Nephron (organoid): ENCODE data around the gene ULK1.
"Not testable (repeated sequence)": the region's sequence is repeated elsewhere in the genome, so short reads cannot be mapped to it uniquely, and the experiment has no call there.

Experiments used
- H3K27ac Mint-ChIP-seq, 3 experiments: 2 replicates each; pipeline ENCODE4 v1.8.0; 2020; ENCODE audit warnings: mixed read lengths in 3 of 3, mild to moderate bottlenecking in 2 of 3, moderate library complexity in 1 of 3
- H3K27me3 Mint-ChIP-seq: 2 replicates; pipeline ENCODE4 v1.8.0; 2021; ENCODE audit warnings: low read depth, mild to moderate bottlenecking, moderate library complexity, mixed read lengths
- H3K36me3 Mint-ChIP-seq: 2 replicates; pipeline ENCODE4 v1.8.0; 2020; ENCODE audit warnings: low read depth, mixed read lengths
- H3K4me1 Mint-ChIP-seq: 2 replicates; pipeline ENCODE4 v1.8.0; 2020; ENCODE audit warnings: mixed read lengths
- H3K4me3 Mint-ChIP-seq, 3 experiments: 2 replicates each; pipeline ENCODE4 v1.8.0; 2020; ENCODE audit warnings: mild to moderate bottlenecking in 3 of 3, mixed read lengths in 3 of 3, moderate library complexity in 2 of 3
- H3K9me3 Mint-ChIP-seq: 2 replicates; pipeline ENCODE4 v1.8.0; 2020; ENCODE audit warnings: mixed read lengths
- CTCF ChIP-seq, 3 experiments: fragments of 200-600 bp; sonication (generic); IDR thresholded peaks; one replicate each; pipeline ENCODE4 v1.5.0; 2021; ENCODE audit warnings: antibody characterized with exemption in 3 of 3; ENCODE audit not compliant: unreplicated experiment in 3 of 3

Gene ULK1

GRCh38 chr12:131949431-131950181, 55.2 kb downstream of the ULK1 start, which contains the start of gene EP400:
Gene EP400 (plus strand): TSS chr12:131949942. CDS start chr12:131960620, 10,678 bp downstream.
- peaks cover 4% of the 10 kb centered on the region for H3K36me3 Mint-ChIP-seq
- peak within 1 kb of the TSS; percentile 93 to 94 (median 94) for H3K4me3 Mint-ChIP-seq
- H3K27ac Mint-ChIP-seq: peak within 1 kb of the TSS; percentile 13 to 79 (median 77)
- H3K9me3 Mint-ChIP-seq: no peaks in the 10 kb centered on the region
- H3K27me3 Mint-ChIP-seq: no peaks in the 10 kb centered on the region
- TF ChIP-seq CTCF (IDR thresholded peaks at IDR 0.05; ENCODE audit: unreplicated experiment in 3 of 3): peak; percentile 38 to 64 (median 38)
- H3K4me1 Mint-ChIP-seq: peaks cover 11% of the 10 kb centered on the region

DNA sequence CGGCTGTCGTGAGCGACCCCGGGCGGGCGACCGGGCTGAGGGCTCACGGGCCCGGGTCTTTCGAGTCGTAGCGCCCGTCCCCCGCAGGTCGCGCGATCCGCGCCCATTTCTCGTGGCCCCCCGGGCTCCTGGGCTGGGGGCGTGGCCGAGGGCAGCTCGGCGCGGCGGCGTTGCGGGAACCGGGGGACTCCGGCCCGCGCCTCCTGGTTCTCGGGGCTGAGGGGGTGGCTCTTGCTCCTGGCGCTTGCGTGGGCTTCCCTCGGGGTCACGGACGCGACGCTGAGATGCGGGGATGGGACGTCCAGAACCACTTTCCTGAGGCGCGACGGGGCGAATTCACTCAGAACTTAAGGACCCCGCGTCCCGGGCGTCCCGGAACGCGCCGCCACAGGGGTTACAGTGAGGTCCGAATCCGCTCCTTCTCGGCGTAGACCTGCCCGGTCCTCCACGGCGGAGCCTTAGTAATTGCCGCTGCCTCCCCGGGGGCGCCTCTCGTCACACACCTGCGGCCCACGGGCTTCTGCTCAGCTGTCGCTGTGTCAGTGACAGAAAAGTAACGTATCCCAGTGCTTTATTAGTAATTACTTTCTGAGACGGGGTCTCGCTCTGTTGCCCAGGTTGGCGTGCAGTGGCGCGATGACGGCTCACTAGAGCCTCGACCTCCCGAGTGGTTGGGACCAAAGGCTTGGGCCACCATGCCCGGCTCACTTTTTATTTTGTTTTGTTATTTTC, 55.9 kb downstream of the ULK1 start:
- Mint-ChIP-seq H3K27me3 (no peaks in the 10 kb centered on the region), H3K36me3 (no peaks in the 10 kb centered on the region), H3K4me3 (peak overlapping the region; percentile 93 to 94 (median 94)), H3K9me3 (no peaks in the 10 kb centered on the region), H3K27ac (peak overlapping the region in 2 of 3 experiments; percentile 71 to 76), H3K4me1 (peaks cover 11% of the 10 kb centered on the region)
- no peak for TF ChIP-seq CTCF (IDR thresholded peaks at IDR 0.05; ENCODE audit: unreplicated experiment in 3 of 3)

DNA sequence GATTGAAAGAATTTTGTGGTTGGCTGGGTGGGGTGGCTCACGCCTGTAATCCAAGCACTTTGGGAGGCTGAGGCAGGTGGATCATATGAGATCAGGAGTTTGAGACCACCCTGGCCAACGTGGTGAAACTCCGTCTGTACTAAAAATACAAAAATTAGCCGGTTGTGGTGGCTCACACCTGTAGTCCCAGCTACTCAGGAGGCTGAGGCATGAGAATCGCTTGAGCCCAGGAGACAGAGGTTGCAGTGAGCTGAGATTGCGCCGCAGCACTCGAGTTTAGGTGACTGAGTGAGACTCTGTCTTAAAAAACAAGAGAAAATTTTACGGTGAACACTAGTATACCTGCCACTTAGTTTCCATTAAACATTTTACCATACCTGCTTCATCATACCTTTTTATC, 59.4 kb downstream of the ULK1 start:
- H3K9me3 Mint-ChIP-seq, H3K27ac Mint-ChIP-seq, H3K36me3 Mint-ChIP-seq, H3K27me3 Mint-ChIP-seq: not testable (repeated sequence)
- peaks cover 23% of the 10 kb centered on the region for H3K4me1 Mint-ChIP-seq
- H3K4me3 Mint-ChIP-seq: peak overlapping the region in 2 of 3 experiments; percentile 6 to 73

DNA sequence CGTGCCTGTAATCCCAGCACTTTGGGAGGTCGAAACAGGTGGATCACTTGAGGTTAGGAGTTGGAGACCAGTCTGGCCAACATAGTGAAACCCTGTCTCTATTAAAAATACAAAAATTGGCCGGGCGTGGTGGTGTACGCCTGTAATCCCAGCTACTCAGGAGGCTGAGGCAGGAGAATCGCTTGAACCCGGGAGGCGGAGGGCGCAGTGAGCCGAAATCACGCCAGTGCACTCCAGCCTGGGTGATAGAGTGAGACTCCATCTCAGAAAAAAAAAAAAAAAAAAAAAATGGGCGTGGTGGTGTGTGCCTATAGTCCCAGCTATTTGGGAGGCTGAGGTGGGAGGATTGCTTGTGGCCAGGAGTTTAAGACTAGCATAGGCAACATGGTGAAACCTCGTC, 60.0 kb downstream of the ULK1 start:
- H3K4me1 Mint-ChIP-seq: peaks cover 30% of the 10 kb centered on the region
- H3K4me3 Mint-ChIP-seq, H3K36me3 Mint-ChIP-seq, H3K27me3 Mint-ChIP-seq, H3K9me3 Mint-ChIP-seq, H3K27ac Mint-ChIP-seq: not testable (repeated sequence)

GRCh38 chr12:131959116-131959515, 64.7 kb downstream of the ULK1 start:
- Mint-ChIP-seq H3K36me3 (peaks cover 21% of the 10 kb centered on the region), H3K4me1 (peaks cover 30% of the 10 kb centered on the region)

DNA sequence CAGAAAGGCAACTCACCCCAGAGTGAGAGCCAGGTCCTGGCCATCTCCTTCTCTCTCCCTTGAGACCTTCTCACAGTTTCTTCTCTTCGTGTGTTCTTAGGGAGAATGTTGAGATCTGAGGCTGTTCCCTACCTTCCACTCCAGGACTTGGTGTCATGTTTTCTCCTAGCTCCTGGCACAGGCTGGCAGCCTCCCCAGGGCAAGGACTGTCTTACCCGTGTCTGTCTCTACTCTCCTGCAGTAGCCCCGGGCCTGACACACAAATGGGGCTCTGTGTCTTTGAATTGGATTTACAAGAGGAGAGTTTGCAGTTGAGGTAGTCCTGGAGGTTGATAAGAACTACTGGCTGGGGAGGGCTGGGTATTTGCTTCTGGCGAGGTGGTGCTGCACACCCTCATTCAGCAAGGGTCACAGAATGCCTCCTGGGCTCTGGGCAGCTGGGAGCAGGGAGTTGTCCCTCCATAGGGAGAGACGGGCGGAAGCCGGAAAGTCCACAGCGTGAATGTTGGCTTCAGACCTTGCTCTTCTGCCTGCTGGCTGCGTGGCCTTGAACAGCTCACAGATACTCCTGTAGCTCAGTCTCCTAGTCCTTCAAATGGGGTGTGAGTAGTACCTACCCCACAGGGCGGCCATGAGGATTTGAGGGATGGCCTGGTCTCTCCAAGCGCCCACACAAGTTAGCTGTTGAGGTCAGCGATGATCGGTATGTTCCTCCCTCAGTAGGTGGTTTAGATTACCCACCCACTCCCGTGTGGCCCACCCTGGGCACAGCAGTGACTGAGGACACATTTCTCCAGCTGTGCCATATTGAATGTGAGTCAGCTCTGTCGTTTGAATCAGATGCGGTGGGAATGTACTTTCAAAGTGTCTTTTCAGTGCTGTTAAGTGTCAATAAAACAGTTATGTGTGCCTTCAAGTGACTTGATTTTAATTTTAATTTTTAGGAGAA, 65.5 kb downstream of the ULK1 start:
- no peaks in the 10 kb centered on the region for H3K27me3 Mint-ChIP-seq
- H3K27ac Mint-ChIP-seq: no peak overlapping the region
- no peak for TF ChIP-seq CTCF (IDR thresholded peaks at IDR 0.05; ENCODE audit: unreplicated experiment in 3 of 3)
- no peak overlapping the region for H3K4me3 Mint-ChIP-seq
- peaks cover 26% of the 10 kb centered on the region for H3K36me3 Mint-ChIP-seq
- peaks cover 30% of the 10 kb centered on the region for H3K4me1 Mint-ChIP-seq
- no peaks in the 10 kb centered on the region for H3K9me3 Mint-ChIP-seq

More at GRCh38 chr12:131959116-131959515, 64.7 kb downstream of the ULK1 start:
- Mint-ChIP-seq H3K27me3 (no peaks in the 10 kb centered on the region), H3K27ac (no peak overlapping the region), H3K9me3 (no peaks in the 10 kb centered on the region), H3K4me3 (no peak overlapping the region)
- no peak for TF ChIP-seq CTCF (IDR thresholded peaks at IDR 0.05; ENCODE audit: unreplicated experiment in 3 of 3)

- not testable (repeated sequence) for H3K27me3 Mint-ChIP-seq, H3K9me3 Mint-ChIP-seq, H3K4me3 Mint-ChIP-seq, H3K27ac Mint-ChIP-seq
- Mint-ChIP-seq H3K36me3 (peaks cover 26% of the 10 kb centered on the region), H3K4me1 (peaks cover 33% of the 10 kb centered on the region)
Observed at GRCh38 chr12:131960590-131961325, 66.3 kb downstream of the ULK1 start.

GRCh38 chr12:131961328-131961727, 66.9 kb downstream of the ULK1 start:
- H3K27ac Mint-ChIP-seq, H3K4me3 Mint-ChIP-seq, H3K9me3 Mint-ChIP-seq, H3K27me3 Mint-ChIP-seq: not testable (repeated sequence)
- peaks cover 26% of the 10 kb centered on the region for H3K36me3 Mint-ChIP-seq
- H3K4me1 Mint-ChIP-seq: peaks cover 29% of the 10 kb centered on the region
